Prostate gland (tissue), 2 donors: ENCODE results near the gene DOCK2.

ENCODE experiments used
- POLR2A ChIP-seq: fragments of 450-650 bp; IDR thresholded peaks from one replicate; pipeline ENCODE4 v1.6.1; 2016; ENCODE audit warnings: antibody characterized with exemption, mild to moderate bottlenecking
- POLR2AphosphoS5 ChIP-seq: sonication (generic); formaldehyde crosslinking; IDR thresholded peaks from one replicate; pipeline ENCODE4 v1.6.1; 2017; ENCODE audit warnings: antibody characterized with exemption
- TF ChIP-seq, protein P1 (sequence below), 4 experiments: fragments of 200-600 bp in 2 of 4; fragments of 450-650 bp in 2 of 4; sonication (generic) in 2 of 4; IDR thresholded peaks; 1 replicate in 3 of 4; 2 replicates in 1 of 4; pipeline ENCODE4 v1.5.1; 2016 to 2019; ENCODE audit warnings: antibody characterized with exemption in 4 of 4, mild to moderate bottlenecking in 2 of 4, moderate library complexity in 2 of 4

DNA sequence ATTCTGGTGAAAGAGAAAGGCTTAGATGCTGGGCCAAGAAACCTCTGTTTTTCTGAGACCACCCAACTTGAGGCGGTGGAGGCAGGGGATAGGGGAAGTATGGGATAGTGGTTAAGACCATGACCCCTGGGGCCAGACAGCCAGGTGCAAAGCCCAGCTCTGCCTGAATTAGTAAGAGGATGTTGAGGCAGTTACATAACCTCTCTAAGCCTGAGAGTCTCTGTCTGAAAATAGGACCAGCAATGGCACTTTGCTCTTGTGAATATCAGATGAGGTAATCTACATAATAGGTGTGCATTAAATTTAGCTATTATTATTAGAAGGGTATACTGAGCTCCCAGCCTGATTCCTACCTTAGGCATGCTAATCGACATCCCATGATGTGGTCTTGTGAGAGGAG lies 68.2 kb downstream of the DOCK2 start:
- TF ChIP-seq, protein P1, sequence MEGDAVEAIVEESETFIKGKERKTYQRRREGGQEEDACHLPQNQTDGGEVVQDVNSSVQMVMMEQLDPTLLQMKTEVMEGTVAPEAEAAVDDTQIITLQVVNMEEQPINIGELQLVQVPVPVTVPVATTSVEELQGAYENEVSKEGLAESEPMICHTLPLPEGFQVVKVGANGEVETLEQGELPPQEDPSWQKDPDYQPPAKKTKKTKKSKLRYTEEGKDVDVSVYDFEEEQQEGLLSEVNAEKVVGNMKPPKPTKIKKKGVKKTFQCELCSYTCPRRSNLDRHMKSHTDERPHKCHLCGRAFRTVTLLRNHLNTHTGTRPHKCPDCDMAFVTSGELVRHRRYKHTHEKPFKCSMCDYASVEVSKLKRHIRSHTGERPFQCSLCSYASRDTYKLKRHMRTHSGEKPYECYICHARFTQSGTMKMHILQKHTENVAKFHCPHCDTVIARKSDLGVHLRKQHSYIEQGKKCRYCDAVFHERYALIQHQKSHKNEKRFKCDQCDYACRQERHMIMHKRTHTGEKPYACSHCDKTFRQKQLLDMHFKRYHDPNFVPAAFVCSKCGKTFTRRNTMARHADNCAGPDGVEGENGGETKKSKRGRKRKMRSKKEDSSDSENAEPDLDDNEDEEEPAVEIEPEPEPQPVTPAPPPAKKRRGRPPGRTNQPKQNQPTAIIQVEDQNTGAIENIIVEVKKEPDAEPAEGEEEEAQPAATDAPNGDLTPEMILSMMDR (IDR thresholded peaks at IDR 0.05): no peak
- no peak for TF ChIP-seq POLR2A
- no peak for TF ChIP-seq POLR2AphosphoS5
